DMS79 (cell line): ENCODE data around the gene TACR2.
A peak's percentile ranks its signal among the peaks of the same experiment; 100 is the strongest.

Source experiments
- DNase-seq: peaks from one replicate; lab custom pipeline; 2025; lab: John Stamatoyannopoulos, UW

Gene TACR2

DNA sequence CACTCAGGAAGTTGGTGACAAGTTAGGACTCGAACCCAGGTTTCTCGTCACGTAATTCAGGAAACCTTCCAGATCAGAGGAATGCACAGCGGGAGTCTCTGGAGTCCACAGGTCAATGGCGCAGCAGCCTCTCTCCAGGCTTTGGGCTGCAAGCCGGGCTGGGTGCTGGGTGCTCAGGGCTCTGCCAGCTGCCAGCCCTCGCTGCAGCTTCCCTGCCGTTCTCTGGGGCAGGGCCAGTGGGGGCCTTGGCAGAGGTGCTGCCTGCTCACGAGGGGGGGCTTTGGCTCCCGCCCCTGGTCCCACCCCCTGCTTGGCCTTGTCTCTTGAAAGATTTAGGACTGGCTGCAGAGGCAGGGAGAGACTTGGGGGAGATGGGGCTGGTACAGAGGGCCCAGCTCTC is at the start of gene TACR2:
TACR2 (minus strand) TSS at position 224 of the 400 bp plus-strand sequence. CDS start 595 bp downstream, outside the sequence.
- DNase-seq = no peak

DNA sequence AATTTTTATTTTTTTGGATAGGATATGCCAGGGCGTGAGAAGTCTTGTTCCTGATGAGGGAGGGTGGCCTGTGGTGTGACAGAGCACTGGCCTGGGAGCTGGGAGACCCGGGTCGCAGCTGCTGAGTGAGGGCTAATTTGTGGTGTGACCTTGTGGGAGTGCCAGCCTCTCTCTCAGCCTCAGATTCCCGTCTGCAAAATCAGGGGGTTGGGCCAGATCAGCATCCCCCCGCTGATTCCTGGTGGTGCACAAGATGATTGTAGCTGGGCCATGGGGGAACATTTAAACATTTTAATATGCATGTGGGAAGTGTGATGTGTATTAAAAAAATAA is 49.4 kb upstream of the TACR2 start:
- no peak for DNase-seq

DNA sequence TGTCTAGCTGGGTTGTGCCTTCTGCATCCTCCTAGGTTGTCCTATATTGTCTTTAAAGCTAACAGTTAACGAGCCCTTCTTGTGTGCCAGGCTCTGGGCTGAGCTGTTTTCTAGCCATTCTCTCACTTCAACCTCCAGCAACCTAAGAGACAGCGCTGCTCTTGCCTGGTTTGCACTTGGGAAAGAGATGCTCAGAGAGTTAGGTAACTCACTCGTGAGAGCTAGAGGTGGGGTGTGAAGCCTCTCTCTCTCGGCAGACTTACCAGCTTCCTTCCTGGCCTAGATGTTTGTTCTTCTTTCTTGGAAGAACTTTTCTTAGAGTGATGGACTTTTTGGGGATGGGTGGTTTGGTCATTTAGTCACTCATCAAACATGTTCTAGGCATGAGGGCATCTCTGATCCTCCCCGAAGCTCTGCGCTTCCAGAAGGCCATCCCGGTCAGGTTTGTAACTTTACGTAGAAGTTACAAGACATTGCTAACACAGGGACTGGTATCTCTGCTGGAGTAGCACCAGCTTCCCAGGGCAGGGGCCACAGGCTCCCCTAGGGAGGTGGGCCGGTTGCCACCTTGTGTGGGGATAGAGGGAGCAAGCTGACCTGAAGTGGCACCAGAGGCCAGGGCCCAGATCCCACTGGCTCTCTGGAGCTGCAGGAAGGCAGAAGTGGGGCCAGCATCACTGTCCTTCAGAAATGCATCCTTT is 48.9 kb upstream of the TACR2 start:
- no peak for DNase-seq

DNA sequence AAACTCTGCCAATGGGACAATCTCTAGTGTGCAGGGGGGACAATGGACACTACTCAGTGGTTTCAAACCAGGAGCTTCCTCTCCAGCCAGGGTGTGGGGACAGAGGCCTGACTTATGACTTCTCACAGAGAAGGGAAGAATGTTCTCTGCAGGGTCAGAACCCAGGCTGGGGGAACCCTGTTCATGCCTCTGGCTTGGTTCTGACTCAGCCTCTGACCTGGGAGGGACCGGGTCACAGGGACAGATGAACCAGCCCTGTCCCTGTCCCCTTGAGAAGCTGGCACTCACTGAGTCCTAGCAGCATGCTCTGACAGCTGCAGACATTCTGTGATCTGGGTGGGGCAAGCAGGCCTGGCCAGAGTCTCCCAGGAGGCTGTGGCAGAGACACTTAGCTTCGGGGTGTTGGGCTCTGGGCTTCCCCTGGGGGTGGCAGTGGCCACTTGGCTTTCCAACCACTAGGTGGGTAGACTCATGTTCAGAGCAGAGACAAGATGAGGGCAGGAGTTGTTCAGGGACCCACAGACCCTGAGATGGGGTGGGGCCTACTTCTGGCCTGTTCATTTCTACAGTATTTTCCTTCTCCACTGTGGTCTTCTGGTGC is 48.2 kb upstream of the TACR2 start:
- DNase-seq = no peak

DNA sequence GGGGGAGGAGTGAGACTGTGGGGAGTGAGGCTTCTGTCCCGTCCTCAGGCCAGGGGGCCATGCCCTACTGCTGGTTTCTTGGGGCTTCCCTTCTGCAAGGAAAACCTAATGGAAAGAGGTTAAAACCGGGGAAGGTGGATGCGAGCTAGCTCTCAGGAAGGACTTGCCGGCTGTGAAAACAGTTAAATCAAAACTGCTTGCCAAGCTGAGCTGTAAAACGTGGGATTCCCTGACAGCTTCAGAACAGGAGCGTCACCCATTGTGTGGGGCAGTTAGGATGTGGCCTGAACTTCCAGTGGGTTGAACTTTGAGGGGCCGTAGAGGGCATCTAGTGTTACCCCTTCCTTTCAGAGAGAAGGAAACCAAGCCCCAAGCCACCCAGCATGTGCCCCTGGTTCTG is 47.7 kb upstream of the TACR2 start:
- DNase-seq = no peak

DNA sequence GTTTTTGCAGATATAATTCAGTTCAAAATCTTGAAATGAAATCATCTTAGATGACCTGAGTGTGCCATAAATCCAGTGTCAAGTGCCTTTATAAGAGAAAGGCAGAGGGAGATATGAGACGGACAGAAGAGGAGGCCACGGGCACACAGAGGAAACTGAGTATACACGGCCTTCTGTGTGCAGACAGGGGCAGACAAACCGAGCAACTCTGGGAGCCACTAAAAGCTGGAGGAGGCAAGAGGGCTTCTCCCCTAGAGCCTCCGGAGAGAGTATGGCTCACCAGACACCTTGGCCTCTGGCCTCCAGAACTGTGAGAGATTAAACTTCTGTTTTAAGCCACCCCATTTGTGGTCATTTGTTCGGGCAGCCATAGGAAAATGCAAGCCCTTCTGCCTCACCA is 47.2 kb upstream of the TACR2 start:
- DNase-seq = no peak

DNA sequence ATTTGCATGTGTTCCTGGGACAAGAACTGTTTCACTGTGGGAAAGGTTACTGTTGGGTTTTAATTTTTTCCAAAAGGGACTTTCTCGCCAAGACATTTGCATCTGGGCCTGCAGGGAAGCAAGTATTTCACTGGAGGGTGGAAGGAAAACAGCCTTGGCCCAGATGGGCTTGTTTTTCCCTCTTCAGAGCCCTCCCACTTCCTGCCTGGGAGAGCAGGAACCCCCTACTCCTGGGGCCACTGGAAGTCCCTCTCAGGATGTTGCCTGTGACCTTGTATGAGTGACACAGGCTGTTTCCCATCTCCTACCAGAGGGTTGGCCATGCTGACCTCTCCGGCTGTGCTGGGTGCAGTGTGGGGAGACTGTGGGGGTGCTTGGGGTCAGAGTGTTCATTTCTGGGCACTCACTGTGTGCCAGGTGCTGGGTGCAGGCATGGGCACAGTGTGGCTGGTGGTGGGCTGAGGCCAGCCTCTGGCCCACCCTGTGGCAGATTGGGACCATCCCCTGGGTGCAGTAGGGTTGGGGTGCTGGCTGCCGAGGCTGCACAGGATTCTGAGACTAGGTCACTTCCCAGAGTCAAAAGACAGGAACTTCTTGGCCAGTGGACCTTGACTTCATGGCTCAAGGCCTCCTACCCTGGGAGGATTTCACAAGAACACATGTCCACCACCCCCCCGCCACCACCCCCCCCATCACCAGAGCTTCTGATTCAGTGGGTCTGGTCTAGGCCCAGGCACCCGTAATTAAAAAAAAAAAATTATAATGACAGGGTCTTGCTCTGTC is 44.7 kb upstream of the TACR2 start:
- no peak for DNase-seq

DNA sequence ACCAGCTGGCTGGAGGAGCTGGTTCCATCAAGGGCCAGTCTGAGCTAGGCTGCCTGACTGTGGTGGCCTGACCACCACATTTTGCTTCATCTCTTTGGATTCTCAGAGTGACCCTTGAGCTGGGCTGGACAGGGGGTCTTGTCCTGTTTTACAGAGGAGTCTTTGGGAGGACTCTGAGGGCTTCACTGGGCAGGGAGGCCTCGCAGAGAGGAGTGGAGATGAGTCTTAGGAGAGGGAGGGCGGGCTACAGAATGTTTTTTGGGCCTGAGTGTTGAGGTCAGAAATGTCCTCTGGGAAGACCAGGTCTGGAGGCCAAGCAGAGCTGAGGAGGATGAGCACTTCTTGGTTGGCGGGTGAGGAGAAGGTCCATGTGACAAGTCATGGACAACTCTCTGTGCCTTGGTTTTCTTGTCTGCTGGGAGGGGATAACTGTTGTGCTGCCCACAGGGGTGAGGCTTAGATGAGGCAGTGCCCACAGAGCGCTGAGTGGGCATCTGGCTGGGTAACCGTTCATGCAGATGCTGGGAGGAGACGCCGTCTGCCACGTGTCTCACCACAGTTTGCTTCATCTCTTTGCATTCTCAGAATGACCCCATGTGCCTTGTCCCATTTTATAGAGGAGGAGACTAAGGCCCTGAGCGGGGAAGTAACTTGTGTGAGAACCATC is 44.0 kb upstream of the TACR2 start:
- no peak for DNase-seq

DNA sequence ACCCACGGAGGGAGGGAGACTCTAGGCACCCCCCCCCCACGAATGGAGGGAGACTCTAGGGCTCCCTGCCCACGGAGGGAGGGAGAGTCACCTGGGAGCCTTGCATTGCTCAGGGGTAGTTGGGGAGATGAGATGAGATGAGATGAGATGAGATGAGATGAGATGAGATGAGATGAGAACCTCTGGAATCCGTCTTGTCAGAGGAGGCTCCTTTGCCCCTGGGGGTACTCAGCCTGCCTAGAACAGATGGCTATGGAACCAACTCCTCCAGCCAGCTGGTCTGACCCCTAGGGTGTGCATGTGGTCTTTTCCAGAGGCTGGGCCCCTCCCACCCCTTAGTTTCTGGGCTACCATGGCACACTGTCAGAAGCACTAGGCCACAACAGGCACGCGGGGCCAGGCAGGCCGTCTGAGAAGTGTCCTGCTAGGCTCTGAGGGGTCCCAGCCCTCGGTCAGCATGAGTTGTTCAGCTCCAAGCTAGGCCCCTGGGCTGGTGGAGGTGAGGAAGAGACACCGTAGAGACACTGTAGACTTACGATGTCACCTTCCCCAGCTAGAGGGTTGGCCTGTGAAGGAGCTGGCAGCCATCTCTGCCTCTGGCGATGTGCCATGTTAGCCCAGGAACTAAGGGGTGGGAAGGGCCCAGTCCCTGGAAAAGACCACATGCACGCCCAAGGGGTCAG is 43.3 kb upstream of the TACR2 start:
- no peak for DNase-seq

DNA sequence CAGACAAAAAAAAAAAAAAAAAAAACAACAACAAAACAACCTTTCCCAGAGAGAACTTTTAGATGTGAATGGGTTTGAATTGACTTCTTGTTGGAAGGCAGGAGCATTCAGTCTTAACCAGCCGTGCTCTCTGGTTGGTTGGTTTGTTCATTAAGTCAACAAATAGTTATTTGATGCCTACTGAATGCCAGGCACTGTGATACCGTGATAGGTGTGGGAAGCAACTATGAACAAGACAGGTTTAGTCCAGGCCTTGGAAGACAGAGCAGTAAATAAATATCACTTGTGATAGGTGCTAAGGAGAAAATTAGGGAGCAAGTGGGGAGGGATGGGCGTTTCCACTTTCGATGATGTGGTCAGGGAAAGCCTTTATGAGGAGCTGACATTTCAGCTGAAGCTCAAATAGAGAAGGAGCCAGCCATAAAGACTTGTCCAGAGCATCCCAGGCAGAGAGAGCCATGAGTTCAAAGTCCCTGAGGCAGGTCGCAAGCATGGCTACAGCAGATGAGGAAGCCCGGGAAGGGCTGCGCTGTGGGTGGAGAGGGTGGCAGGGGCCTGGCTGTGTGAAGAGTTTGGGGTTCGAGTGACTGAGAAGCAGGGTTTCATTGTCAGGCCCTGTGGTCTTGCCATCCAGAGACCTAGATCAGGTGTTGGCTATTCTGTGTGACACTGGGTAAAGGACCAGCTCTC is 42.5 kb upstream of the TACR2 start:
- no peak for DNase-seq

DNA sequence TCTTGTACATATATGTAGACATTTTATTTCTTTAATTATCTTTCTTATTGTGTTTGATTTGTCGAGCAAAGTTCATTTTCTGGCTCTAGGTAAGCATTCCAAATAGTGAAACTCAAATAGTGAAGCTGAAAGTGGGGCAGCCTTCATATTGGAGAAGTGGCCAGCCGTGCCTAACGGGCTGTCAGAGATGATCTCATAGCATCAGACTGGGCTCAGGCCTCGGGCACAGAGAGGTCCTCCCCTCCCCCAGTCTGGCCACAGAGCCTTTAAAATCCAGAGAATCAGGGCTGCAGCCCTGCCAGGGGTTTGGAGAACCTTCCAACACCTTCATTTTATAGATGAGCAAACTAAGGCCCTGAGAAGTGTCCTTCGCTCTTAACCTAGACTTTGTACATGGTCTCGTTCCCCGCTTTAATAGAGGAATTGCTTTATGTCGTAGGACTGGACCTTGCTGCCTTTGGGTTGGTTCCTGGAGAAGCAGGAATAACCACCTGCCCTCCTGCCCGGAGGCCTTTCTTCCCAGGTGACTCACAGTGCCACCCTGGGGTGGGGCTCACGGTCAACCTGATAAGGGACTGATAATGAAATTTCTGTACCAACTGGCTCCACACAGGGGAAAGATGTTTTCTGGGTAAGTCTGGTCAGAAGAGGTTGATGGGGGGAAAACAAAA is 41.8 kb upstream of the TACR2 start:
- no peak for DNase-seq

DNA sequence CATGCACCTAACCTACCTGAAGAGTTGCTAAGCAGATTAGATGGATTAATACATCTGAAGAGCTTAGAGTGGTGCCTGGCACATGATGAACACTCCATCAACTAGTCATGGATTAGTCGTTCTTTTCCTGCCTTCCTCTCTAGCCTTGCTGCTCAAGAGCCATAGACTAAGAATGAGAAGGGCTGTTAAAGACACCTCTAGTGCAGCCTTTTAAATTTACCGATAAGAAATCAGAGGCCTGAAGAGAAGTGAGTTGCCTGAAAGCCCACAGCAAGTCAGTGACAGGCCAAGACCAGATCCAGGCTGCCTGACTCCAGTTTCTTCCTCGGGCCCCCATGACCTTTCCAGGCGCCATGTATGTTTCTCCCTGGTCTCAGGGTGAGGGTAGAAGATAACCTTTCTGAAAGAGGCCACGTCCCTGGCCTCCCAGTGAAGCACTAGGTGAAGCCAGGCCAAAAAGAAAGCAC is 41.1 kb upstream of the TACR2 start:
- DNase-seq = peak; percentile 6

DNA sequence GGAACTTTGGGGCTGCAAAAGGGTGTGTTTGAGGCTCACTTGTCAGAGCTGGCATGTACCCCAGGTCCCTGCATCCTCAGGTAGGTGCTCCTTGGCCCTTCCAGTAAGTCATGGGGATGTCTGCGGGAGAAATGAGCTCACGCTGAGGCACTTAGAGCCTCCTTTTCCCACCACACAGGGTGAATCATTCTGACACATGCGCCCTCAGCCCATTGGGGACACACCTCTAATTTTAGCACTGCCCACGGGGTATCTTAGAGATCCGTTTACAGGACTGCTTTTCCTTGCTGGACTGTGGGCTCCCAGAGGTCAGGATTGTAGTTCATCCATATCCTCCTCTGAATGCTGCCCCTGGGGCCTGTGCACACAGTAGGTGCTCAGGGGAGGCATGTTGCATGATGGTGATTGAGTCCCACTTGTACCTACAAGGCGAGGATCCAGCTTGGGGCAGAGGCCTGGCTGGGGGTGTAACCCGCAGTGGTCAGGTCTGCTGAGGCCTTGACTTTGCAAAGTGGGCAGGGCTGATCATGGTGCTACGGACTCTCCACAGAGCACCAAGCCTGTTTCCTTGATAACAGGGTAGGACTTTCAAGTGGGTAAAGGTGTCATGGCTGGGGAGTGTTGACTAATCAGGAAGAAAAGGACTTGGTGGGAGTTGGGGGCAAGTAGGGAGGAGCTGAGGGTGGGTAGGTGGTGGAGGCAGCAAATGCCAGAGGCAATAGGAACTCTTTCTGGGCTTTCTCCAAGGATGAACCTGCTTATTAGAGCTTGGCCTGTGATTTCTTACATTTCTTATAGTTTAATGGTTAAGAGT is 40.4 kb upstream of the TACR2 start:
- DNase-seq = no peak

DNA sequence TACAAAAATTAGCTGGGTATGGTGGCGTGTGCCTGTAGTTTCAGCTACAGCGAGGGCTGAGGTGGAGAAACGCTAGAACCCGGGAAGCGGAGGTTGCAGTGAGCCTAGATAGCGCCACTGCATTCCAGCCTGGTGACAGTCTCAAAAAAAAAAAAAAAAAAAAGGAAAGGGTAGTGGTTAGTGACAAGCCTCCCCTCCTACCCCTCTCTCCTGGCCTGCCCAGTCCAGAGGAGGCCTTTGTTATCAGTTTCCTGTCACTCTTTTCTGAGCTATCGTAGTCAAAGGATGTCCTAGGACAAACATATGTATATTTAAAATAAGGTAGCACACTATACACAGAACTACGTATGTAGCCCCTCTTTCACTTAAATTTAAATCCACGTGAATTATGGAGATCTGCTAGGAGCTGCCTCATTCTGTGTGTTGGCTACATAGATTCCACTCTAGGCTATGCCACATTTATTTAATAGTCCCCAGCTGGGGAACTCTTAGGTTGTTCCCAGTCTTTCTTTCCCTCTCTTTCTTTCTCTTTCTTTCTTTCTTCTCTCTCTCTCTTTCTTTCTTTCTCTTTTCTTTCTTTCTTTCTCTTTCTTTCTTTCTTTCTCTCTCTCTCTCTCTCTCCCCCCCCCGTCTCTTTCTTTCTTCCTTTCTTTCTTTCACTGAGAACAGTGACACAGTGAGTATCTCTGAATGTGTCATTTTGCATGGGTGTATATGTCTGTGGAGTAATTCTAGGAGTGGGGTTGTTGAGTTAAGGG is 38.5 kb upstream of the TACR2 start:
- no peak for DNase-seq

DNA sequence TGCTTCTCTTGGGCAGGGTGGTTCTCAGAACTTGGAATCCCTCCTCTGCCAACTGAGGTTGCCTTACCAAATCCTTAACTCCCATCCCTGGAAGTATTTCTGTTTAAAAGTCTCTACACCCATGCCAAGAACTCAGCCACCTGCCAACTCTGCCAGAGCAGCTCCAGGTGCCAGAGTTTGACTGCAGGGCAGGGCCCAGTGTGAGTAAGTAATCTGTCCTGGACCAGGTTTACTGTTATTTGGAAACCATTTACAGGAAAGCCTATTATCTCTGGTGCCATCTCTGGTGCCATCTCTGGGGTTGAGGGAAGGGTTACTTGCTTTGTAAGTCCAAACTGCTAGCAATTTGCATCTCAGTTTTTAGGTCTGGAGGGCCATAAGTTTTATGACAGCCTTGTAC is 37.1 kb upstream of the TACR2 start:
- no peak for DNase-seq

DNA sequence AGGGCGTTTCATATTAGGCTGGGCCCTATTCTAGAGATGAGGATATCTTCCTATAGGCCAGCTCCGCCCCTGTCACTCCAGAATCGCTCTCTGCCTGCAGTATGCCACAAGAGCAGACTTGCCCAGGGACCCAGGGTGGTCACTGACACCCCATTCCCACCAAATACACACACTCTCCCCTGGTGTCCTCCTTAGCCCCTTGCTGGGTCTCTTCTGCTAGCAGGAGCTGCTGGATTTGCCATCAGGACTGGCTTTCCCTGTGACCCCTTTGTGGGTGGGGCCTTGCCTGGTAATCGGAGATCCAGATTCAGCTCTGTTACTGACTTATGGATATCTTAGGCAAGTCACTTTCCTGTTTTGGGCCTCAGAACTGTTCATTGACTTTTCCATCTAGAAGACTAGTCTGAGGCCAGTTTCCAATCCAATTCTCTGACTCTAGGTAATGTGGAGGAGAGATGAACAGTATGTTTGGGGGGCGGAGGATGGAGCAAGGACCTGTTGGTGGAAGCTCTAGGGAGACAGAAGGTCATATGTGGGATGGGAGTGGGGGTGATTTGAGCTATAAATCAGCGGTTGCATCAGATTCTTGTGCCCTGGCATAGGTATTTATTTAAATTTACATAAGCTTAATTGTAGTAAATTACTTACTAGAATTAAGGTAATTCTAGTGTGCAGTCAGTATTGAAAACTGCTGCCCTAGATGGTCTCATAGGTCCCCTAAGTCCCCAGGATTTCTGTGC is 36.1 kb upstream of the TACR2 start:
- DNase-seq = no peak

DNA sequence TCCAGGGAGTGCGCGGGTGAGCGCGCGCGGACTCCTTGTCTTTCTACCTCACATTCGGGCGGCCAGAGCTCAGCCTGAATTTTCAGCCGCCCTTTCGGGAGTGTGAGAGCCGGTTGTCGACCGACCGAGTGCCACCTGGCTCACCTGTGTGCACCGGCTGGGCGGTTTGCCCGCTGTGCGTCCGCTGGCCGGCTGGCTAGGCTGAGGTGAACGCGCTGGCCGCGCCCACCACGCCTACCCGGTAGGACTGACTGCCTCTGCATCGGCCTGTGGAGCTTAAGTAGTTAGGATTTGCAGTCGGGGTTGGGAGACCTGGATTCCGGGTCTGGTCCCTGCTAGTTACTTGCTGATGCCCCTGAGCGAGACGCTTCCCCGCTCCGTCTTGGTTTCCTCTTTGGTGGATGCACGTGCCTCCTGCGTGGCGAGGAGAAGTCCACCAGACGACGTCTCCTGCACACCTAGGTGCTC is 35.1 kb upstream of the TACR2 start:
- no peak for DNase-seq

DNA sequence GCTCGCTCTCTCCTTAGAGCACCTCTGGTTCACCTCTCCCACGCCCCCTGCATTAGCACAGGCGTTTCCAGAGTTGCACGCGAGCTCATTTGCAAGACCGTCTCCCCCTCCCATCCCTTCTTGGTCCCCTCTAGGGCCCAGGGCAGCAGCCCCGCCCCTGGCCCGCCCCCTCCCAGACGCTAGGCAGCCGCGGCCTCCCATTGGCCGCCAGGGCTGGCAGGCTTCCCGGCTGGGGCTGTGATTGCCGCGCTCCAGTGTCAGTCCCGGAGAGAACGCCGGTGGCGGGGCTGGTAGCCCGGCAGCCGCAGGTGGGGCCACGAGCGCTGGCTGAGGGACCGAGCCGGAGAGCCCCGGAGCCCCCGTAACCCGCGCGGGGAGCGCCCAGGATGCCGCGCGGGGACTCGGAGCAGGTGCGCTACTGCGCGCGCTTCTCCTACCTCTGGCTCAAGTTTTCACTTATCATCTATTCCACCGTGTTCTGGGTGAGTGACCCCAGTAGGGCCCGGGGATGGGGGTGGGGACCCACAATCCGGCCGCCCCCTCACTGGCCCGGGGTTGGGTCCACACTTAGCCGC is 34.6 kb upstream of the TACR2 start, which contains the start of gene TSPAN15:
TSPAN15 (plus strand) TSS at position 257 of the 575 bp plus-strand sequence; CDS start at position 387, 130 bp downstream.
- DNase-seq = peak; percentile 50
